CD4-positive, alpha-beta memory T cell (primary cell): ENCODE data around the gene FOXP1. TPM values are rescaled to one million over a fixed set of nuclear protein-coding genes. Genes with fewer than 3 reads are reported as not detected.

Source experiments
- CTCF ChIA-PET: fragments of 350-600 bp; sonication (Branson Sonifier 250); formaldehyde crosslinking; loops from one replicate; lab custom pipeline; 2021; ENCODE audit warnings: inconsistent platforms; ENCODE audit not compliant: partially characterized antibody; lab: Charles Lee
- POLR2A ChIA-PET: fragments of 350-600 bp; sonication (Branson Sonifier 250); formaldehyde crosslinking; loops from one replicate; lab custom pipeline; 2021; ENCODE audit not compliant: partially characterized antibody; lab: Charles Lee
- DNase-seq, 5 donors: peaks; one replicate each; pipeline versions ENCODE4 v3.0.0 to v3.0.0-alpha.2; 2020 to 2022; ENCODE audit warnings: mixed read lengths in 1 of 5
- H3K27ac ChIP-seq: one replicate; pipeline ENCODE4 v1.7.0; 2013; ENCODE audit warnings: low read depth, low read length
- H3K27me3 ChIP-seq: 2 replicates; pipeline ENCODE4 v1.7.0; 2013; ENCODE audit warnings: mild to moderate bottlenecking, low read length, moderate library complexity; ENCODE audit not compliant: insufficient read depth
- H3K36me3 ChIP-seq: 2 replicates; pipeline ENCODE4 v1.7.0; 2013; ENCODE audit warnings: mild to moderate bottlenecking, low read length, moderate library complexity; ENCODE audit not compliant: insufficient read depth
- H3K4me1 ChIP-seq: 2 replicates; pipeline ENCODE4 v1.7.0; 2013; ENCODE audit warnings: mild to moderate bottlenecking, low read length, moderate library complexity; ENCODE audit not compliant: insufficient read depth
- H3K4me3 ChIP-seq, 2 donors: one replicate each; pipeline ENCODE4 v1.7.0; 2013; ENCODE audit warnings: low read length in 2 of 2, mild to moderate bottlenecking in 1 of 2
- H3K9me3 ChIP-seq, 2 donors: one replicate each; pipeline ENCODE4 v1.7.0; 2013; ENCODE audit warnings: low read length in 2 of 2, control low read depth in 1 of 2; ENCODE audit not compliant: control insufficient read depth in 1 of 2
- H3K27ac Mint-ChIP-seq, 7 donors: one replicate each; pipeline ENCODE4 v1.8.0; 2020 to 2021; ENCODE audit warnings: mixed read lengths in 7 of 7, mild to moderate bottlenecking in 6 of 7, inconsistent platforms in 3 of 7, moderate library complexity in 3 of 7
- H3K27me3 Mint-ChIP-seq, 2 donors: one replicate each; pipeline ENCODE4 v1.8.0; 2020 to 2021; ENCODE audit warnings: mixed read lengths in 2 of 2
- H3K36me3 Mint-ChIP-seq, 2 donors: one replicate each; pipeline ENCODE4 v1.8.0; 2020 to 2021; ENCODE audit warnings: mixed read lengths in 2 of 2, inconsistent platforms in 1 of 2, mild to moderate bottlenecking in 1 of 2
- H3K4me1 Mint-ChIP-seq, 4 donors: one replicate each; pipeline ENCODE4 v1.8.0; 2020 to 2021; ENCODE audit warnings: mixed read lengths in 4 of 4, mild to moderate bottlenecking in 1 of 4
- H3K4me3 Mint-ChIP-seq, 8 donors: one replicate each; pipeline ENCODE4 v1.8.0; 2020 to 2021; ENCODE audit warnings: mixed read lengths in 8 of 8, mild to moderate bottlenecking in 7 of 8, moderate library complexity in 6 of 8, inconsistent platforms in 3 of 8
- H3K9me3 Mint-ChIP-seq, 8 donors: one replicate each; pipeline ENCODE4 v1.8.0; 2020 to 2021; ENCODE audit warnings: mixed read lengths in 8 of 8, mild to moderate bottlenecking in 5 of 8, inconsistent platforms in 3 of 8, moderate library complexity in 1 of 8
- intact Hi-C: fragments of 100-400 bp; cut with micrococcal nuclease; formaldehyde crosslinking; loops from one replicate; pipeline ENCODE4 v1.15.1; 2023
- polyA plus RNA-seq, 2 donors: library from polyadenylated mRNA; unstranded; fragments of 300-500 nt; fragmentation: Illumina TruSeq; gene quantifications; one replicate each; pipeline ENCODE4 v1.2.3, GENCODE V29; 2021
- total RNA-seq, 2 experiments: library from RNA; stranded (reverse); gene quantifications; one replicate each; pipeline ENCODE4 v1.2.3, GENCODE V29; 2021

FOXP1 gene
- total and polyA plus RNA-seq, 4 experiments from 2014 or later, result 189 to 348 (median 279) TPM

DNA sequence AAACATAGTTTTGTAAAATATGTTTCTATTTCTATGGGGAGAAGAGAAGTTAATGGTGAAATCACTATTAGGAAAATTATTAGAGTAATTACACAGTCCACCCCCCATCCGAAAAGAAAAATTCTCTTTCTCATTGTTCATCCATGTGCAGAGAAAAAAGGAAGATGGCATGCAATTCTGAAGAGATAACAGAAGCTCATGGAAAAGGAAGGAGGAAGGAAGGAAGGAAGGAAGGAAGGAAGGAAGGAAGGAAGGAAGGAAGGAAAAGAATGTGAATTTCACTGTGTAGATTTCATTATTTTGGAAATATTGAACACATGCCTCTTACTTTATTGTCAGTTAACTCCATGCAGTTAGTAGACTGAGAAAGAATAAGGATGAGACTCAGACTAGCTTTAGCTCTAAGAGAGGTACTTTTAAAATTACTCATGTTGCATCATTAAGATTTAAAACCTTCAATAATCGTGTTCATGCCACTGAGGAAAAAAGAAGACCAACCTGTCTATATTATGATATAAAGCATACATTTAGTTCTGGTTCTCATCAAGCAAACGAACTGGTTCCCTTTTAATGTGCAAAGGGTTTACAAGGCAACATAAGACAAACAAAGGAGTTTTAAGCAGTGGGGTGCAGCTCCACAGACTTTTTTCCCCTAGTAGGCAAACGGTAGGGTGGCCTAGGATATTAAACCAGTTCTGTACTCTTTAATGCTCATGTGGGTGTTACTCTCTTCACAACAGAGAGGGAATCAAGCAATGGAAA lies 379.6 kb downstream of the FOXP1 start:
- no peaks in the 10 kb centered on the region for H3K27me3 ChIP-seq
- H3K27ac ChIP-seq, result no peak overlapping the region
- peaks cover 7 to 9% of the 10 kb centered on the region in 2 donors for H3K36me3 Mint-ChIP-seq
- DNase-seq, result no peak
- H3K9me3 Mint-ChIP-seq, result no peaks in the 10 kb centered on the region
- H3K4me3 ChIP-seq, result no peak overlapping the region
- no peaks in the 10 kb centered on the region for H3K9me3 ChIP-seq
- ChIA-PET CTCF (interaction anchor here (1.1 kb wide), 1 partner anchor 21 kb away, joined by 3 read pairs; no protein-coding TSS in a partner anchor), POLR2A (no interaction called here)
- H3K4me1 ChIP-seq, result peaks cover 5% of the 10 kb centered on the region
- intact Hi-C loops, result no loop called here
- H3K27me3 Mint-ChIP-seq, result no peaks in the 10 kb centered on the region
- no peak overlapping the region for H3K4me3 Mint-ChIP-seq
- H3K27ac Mint-ChIP-seq, result peak overlapping the region in 1 of 7 donors; percentile 16
- peaks cover 33 to 57% (median 43%) of the 10 kb centered on the region in 4 donors for H3K4me1 Mint-ChIP-seq
- H3K36me3 ChIP-seq, result no peaks in the 10 kb centered on the region

DNA sequence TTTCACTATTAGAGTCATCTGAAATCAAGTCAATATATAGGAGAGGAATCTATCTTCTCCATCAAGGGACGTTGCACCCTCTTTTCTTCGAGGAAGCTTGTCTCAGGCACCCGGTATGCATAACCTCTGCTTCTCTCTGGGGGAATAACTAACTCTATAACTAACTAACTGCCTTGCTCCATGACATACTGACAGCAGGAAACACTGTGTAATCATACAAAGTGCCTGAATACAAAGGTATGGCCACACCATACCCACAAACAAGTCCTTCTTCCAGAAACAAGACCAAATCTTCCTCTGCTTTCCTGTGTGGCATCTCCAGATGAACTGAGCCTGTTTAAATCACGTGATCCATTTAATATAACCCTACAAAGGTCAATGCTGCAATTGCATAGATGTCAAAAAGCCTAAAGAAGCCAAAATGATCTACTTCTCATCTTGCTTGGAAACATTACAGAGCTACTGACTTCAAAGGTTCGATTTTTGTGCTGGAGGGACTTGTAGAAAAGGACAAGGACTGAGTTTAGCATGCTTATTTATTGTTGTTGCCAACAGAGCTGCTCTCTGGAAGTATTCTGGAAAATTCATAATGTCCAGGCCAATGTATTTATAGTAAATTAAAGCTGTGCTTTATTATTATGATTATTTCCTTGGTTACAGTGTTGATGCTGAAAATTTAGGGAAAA lies 380.5 kb downstream of the FOXP1 start:
- H3K4me3 ChIP-seq, result no peak overlapping the region
- H3K27ac ChIP-seq, result no peak overlapping the region
- ChIA-PET POLR2A (no interaction called here), CTCF (interaction anchor here (1.0 to 1.1 kb wide), 2 partner anchors 13 to 22 kb away, joined by 3 read pairs; no protein-coding TSS in a partner anchor)
- H3K36me3 ChIP-seq, result peaks cover 2% of the 10 kb centered on the region
- Mint-ChIP-seq H3K27ac (peak overlapping the region in 2 of 7 donors; percentile 21 to 36), H3K4me1 (peaks cover 27 to 48% (median 35%) of the 10 kb centered on the region in 4 donors), H3K27me3 (no peaks in the 10 kb centered on the region), H3K36me3 (peaks cover 7 to 10% of the 10 kb centered on the region in 2 donors), H3K4me3 (no peak overlapping the region), H3K9me3 (no peaks in the 10 kb centered on the region)
- no peak for DNase-seq
- H3K4me1 ChIP-seq, result no peaks in the 10 kb centered on the region
- H3K9me3 ChIP-seq, result no peaks in the 10 kb centered on the region
- intact Hi-C loops, result no loop called here
- no peaks in the 10 kb centered on the region for H3K27me3 ChIP-seq

DNA sequence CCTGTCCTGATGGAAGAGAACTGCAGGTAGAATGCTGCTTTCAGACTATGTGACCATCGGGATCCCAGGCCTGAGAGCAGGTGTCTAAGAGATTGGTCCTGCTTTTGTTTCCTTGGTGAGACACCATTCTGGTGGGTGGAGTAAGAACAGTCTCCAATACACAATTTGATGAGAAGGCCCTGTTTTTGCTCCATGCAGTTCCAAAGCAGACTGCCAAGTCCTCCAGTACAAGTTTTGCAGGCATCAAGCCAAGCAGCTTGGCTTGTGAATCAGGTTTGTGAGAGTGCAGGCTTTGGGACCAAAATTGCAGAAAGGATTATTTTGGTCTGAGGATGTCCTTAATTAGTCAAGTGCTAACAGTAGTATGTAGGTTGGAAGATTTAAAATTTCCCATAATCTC lies 381.6 kb downstream of the FOXP1 start:
- ChIA-PET POLR2A (no interaction called here), CTCF (interaction anchor here (1.0 kb wide), 1 partner anchor 12 kb away, joined by 3 read pairs; no protein-coding TSS in a partner anchor)
- Histone ChIP-seq H3K4me3 (no peak overlapping the region), H3K4me1 (no peaks in the 10 kb centered on the region), H3K36me3 (peaks cover 7% of the 10 kb centered on the region), H3K27ac (no peak overlapping the region), H3K9me3 (no peaks in the 10 kb centered on the region), H3K27me3 (no peaks in the 10 kb centered on the region)
- no peaks in the 10 kb centered on the region for H3K9me3 Mint-ChIP-seq
- DNase-seq, result no peak
- intact Hi-C loops, result no loop called here
- H3K36me3 Mint-ChIP-seq, result peaks cover 13 to 21% of the 10 kb centered on the region in 2 donors
- H3K4me3 Mint-ChIP-seq, result no peak overlapping the region
- H3K27ac Mint-ChIP-seq, result peak overlapping the region in 1 of 7 donors; percentile 62
- peaks cover 25 to 38% (median 30%) of the 10 kb centered on the region in 4 donors for H3K4me1 Mint-ChIP-seq
- H3K27me3 Mint-ChIP-seq, result no peaks in the 10 kb centered on the region

DNA sequence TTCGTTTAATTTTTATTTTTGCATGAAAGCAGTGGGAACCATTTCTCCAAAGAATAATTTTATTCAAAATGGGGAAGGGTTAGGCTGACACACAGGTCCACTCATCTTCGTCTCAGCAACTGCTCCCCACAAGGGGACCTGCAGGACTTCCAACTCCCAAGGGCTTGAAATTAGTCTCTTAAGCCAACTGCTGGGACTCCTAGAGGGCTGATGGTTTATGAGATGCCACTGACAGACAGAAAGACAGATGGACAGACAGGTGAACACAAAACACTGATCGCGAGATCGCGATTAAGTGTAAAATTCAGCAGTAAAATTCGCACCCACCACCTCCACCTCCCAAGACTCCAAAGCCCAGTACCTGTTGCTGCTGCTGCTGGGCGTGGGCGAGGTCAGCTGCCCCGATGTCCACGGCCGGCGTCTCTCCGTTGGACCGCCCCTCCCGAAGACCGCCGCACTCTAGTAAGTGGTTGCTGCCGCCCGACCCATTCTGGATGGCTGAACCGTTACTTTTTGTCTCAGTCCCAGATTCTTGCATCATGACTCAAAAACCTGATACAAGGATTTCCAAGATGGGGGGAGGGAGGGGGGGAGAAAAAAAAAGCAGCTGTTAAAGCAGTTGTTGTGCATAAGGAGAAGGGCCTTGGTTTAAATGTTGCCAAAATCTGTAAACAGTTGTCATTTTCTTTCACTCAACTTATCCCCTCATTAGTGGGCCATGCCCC lies 385.5 kb downstream of the FOXP1 start:
- Histone ChIP-seq H3K27me3 (no peaks in the 10 kb centered on the region), H3K4me3 (no peak overlapping the region), H3K27ac (no peak overlapping the region), H3K4me1 (no peaks in the 10 kb centered on the region), H3K36me3 (peaks cover 7% of the 10 kb centered on the region), H3K9me3 (no peaks in the 10 kb centered on the region)
- POLR2A ChIA-PET, result no interaction called here
- intact Hi-C loops, result no loop called here
- H3K36me3 Mint-ChIP-seq, result peaks cover 29 to 35% of the 10 kb centered on the region in 2 donors
- H3K4me1 Mint-ChIP-seq, result peaks cover 9 to 24% (median 19%) of the 10 kb centered on the region in 4 donors
- no peak overlapping the region for H3K4me3 Mint-ChIP-seq
- H3K27ac Mint-ChIP-seq, result peak overlapping the region in 1 of 7 donors; percentile 47
- DNase-seq, result no peak
- CTCF ChIA-PET, result interaction anchor here (0.6 kb wide), 1 partner anchor 385 kb away, joined by 3 read pairs; no protein-coding TSS in a partner anchor
- no peaks in the 10 kb centered on the region for H3K9me3 Mint-ChIP-seq
- H3K27me3 Mint-ChIP-seq, result no peaks in the 10 kb centered on the region

DNA sequence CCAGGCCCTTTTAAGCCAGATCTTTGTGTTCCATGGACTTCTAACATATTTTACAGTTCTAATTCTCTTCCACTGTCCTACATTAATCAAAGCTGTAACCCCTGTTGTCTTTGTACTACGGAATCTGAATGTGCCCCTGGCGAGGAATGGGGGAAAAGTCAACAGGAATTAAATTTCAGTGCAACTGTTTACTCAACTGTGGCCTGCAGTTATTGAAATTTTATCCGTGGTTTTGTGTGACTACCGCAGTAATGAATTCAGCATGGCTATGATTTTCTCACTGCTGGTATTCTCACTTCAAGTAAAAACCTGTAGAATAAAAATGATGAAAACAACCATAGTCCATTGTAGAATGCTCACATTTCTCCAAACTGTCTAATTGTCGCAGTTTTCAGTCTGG lies 388.0 kb downstream of the FOXP1 start:
- Mint-ChIP-seq H3K9me3 (no peaks in the 10 kb centered on the region), H3K27me3 (no peaks in the 10 kb centered on the region), H3K4me3 (no peak overlapping the region), H3K27ac (peak overlapping the region in 1 of 7 donors; percentile 44), H3K36me3 (peaks cover 35 to 38% of the 10 kb centered on the region in 2 donors), H3K4me1 (peaks cover 10 to 27% (median 15%) of the 10 kb centered on the region in 4 donors)
- Histone ChIP-seq H3K4me3 (no peak overlapping the region), H3K27ac (no peak overlapping the region), H3K27me3 (no peaks in the 10 kb centered on the region), H3K4me1 (no peaks in the 10 kb centered on the region), H3K9me3 (no peaks in the 10 kb centered on the region), H3K36me3 (peaks cover 7% of the 10 kb centered on the region)
- CTCF ChIA-PET, result no interaction called here
- POLR2A ChIA-PET, result no interaction called here
- no peak for DNase-seq
- intact Hi-C loops, result no loop called here

DNA sequence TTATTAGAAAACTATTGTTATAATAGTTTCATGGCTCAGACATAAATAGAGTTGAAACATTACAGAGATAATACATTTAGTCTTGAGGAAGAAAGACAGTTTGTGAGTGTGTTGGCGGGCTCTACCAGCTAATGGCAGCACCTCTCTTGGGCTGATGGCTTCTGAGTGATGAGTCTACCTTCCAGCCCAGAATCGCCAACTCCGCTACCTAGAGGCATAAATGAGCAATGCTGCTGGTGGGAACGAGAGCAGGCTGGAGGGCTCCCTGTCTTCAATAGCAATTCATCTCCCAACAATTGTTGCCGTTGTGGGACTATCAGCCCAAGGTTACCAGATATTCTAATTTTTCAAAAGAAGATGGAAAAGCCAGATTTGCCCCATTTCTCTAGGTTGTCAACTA lies 388.7 kb downstream of the FOXP1 start:
- POLR2A ChIA-PET, result interaction anchor here (0.6 kb wide), 1 partner anchor 35 kb away, joined by 3 read pairs; no protein-coding TSS in a partner anchor
- H3K27ac Mint-ChIP-seq, result no peak overlapping the region

More for the DNA sequence above, 388.7 kb downstream of the FOXP1 start:
- CTCF ChIA-PET, result no interaction called here
- Histone ChIP-seq H3K4me3 (no peak overlapping the region), H3K27ac (no peak overlapping the region), H3K4me1 (no peaks in the 10 kb centered on the region), H3K27me3 (no peaks in the 10 kb centered on the region), H3K9me3 (no peaks in the 10 kb centered on the region), H3K36me3 (peaks cover 7% of the 10 kb centered on the region)
- Mint-ChIP-seq H3K4me1 (peaks cover 12 to 32% (median 16%) of the 10 kb centered on the region in 4 donors), H3K4me3 (no peak overlapping the region), H3K9me3 (no peaks in the 10 kb centered on the region), H3K36me3 (peaks cover 37 to 40% of the 10 kb centered on the region in 2 donors), H3K27me3 (no peaks in the 10 kb centered on the region)
- intact Hi-C loops, result no loop called here
- DNase-seq, result no peak
